Endometrium (tissue), 2 donors: ENCODE results near the gene TMED1.

Experiments
- FAIRE-seq: peaks from 2 replicates; lab custom pipeline; 2012; peaks lifted over from hg19 to GRCh38; lab: Jason Lieb, UNC
- donor health status: control.
- donor health status: control.

TMED1 gene

GRCh38 chr19:10831987-10832938 lies 3.7 kb downstream of the TMED1 start:
- no peak for FAIRE-seq

DNA sequence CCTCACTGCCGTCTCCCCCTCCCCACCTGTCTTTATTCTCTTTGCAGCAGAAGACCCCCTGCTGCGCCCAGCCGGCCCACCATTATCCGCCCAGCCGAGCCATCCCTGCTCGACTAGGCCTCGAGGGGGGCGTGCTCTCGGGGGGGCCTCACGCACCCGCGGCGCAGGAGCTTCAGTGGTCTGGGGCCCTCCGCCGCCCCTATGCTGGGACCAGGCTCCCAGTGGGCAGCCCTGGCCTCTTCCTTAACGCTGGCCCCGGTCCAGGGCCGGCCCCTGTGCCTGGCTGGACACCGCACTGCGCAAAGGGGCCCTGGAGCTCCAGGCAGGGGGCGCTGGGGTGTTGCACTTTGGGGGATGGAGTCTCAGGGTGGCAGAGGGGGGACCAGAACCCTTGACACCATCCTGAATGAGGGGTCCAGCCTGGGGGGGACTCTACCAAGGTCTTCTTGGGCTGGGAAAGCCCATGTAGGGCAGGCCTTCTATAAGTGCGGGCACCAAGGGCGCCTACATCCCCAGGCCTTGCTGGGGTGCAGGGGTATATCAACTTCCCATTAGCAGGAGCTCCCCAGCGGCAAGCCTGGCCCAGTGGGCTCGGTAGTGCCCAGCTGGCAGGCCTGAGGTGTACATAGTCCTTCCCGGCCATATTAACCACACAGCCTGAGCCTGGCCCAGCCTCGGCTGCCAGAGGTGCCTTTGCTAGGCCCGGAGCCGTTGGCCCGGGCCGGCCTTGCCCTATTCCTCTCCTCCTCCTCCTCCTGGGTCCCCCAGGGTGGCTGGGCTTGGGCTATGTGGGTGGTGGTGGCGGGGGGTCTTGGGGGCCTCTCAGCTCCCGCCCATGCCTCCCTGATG lies 4.9 kb downstream of the TMED1 start:
- no peak for FAIRE-seq

- FAIRE-seq, result no peak
Observed at GRCh38 chr19:10830370-10830769, 5.6 kb downstream of the TMED1 start.

- FAIRE-seq, result no peak
Observed at GRCh38 chr19:10829967-10830366, 6.0 kb downstream of the TMED1 start.

GRCh38 chr19:10828981-10829821 lies 6.8 kb downstream of the TMED1 start:
- no peak for FAIRE-seq

- no peak for FAIRE-seq
Observed at GRCh38 chr19:10826846-10827245, 9.2 kb downstream of the TMED1 start.

GRCh38 chr19:10826231-10826630 lies 9.8 kb downstream of the TMED1 start:
- FAIRE-seq, result no peak

- FAIRE-seq, result no peak
Observed at GRCh38 chr19:10823690-10824089, 12.3 kb downstream of the TMED1 start.

GRCh38 chr19:10820173-10820572 lies 15.8 kb downstream of the TMED1 start:
- no peak for FAIRE-seq

DNA sequence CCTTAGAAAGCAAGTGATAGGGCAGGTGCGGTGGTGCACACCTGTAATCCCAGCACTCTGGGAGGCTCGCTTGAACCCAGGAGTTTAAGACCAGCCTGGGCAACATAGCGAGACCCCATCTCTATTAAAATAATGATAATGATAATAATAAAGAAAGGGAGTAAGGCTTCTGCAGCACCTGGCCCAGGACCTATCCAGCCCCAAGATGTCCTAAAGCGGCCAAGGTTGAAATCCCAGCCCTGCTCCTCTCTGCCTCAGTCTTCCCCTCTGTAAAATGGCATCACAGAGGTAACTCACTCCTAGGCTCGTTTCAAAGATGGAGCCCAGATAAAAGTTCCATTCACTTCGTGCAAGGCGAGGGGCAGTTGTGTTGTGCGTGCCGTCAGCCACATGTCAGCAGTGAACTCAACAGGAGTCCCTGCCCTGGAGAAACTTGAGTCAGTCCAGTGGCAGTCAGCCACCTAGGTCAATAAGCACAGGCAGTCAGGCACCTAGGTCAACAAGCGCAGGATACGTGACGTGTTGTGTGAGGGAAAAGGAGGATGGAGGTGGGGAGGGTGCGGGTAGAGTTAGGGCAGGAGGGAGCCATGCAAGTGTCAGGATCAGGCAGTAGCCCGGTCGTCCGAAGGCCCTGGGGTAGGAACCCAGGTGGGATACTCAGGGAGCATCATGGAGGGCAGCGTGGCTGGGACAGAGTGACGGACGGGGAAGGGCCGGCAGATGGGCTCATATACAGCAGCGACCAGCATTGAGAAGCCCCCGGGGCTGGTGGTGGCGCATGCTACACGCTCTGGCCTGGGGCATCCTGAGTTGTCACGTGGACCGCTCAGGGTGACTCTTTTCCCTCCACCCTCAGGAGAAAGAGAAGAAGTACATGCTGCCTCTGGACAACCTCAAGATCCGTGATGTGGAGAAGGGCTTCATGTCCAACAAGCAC lies 16.6 kb downstream of the TMED1 start:
- FAIRE-seq, result no peak

GRCh38 chr19:10818301-10819123 lies 17.5 kb downstream of the TMED1 start:
- FAIRE-seq, result no peak

GRCh38 chr19:10817291-10818038 lies 18.5 kb downstream of the TMED1 start:
- FAIRE-seq, result peak; percentile 12

DNA sequence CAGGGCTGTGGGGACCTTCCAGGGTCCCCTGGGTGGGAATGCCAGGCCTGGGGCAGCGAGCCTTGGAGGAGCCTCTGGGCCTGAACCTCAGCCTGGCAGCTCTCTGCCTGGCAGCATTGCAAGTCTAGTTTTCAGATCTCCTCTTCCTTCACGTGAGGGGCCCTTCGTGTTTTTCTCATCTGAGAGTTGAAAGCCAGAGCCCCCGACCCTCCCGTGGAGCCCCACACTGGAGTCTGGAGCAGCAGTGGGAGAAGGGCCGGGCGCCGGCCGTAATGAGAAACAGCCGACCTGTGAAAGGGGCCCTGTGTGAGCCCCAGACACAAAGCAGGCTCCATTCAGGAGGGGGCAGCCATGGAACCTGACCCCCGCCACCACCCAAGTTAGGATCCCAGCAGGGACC lies 19.3 kb downstream of the TMED1 start:
- FAIRE-seq, result no peak

DNA sequence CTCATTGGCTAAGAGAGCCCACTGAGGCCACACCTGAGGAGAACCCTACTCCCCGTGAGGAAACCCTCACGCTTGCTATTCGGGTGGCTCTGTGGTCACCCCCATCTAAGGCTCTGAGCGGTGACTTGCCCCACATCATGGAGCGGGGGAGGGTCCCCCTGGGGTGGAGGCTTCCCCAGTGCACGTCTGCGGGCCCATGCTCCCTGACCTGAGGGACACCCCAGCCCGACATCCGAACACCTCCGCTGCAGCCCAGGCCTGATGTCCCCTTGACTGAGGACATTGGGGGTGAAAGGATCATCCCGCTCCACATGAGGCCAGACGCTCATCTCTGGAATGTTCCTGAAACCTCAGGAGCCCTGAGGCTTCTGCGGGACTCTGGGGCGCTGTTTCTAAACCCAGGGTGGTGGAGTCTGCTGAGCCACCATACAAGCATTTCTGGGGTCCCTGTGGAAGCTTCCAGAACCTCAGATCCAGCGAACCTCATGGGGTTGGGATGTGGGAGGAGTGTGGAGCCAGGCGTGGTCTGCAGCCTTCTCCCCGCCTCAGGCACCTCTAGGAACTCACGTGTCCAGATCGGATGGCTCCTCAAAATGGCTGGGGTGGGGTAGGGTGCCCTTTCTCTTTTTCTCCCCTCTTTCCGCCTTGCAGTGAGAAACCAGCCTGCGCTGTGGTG lies 19.9 kb downstream of the TMED1 start:
- FAIRE-seq, result no peak

GRCh38 chr19:10815007-10815536 lies 20.9 kb downstream of the TMED1 start:
- FAIRE-seq, result no peak

GRCh38 chr19:10812902-10813404 lies 23.1 kb downstream of the TMED1 start:
- FAIRE-seq, result no peak

DNA sequence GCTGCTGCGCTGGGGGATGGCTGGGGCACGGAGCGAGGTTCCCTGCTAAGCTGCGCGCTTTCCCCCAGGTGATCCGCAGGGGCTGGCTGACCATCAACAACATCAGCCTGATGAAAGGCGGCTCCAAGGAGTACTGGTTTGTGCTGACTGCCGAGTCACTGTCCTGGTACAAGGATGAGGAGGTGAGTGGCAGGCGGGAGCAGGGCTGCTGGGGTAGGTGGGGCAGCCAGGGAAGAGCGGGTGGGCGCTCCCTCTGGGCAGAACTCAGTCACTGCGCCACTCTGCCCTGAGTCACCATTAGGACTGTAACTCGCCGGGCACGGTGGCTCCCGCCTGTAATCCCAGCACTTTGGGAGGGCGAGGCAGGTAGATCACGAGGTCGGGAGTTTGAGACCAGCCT lies 23.8 kb downstream of the TMED1 start:
- no peak for FAIRE-seq

DNA sequence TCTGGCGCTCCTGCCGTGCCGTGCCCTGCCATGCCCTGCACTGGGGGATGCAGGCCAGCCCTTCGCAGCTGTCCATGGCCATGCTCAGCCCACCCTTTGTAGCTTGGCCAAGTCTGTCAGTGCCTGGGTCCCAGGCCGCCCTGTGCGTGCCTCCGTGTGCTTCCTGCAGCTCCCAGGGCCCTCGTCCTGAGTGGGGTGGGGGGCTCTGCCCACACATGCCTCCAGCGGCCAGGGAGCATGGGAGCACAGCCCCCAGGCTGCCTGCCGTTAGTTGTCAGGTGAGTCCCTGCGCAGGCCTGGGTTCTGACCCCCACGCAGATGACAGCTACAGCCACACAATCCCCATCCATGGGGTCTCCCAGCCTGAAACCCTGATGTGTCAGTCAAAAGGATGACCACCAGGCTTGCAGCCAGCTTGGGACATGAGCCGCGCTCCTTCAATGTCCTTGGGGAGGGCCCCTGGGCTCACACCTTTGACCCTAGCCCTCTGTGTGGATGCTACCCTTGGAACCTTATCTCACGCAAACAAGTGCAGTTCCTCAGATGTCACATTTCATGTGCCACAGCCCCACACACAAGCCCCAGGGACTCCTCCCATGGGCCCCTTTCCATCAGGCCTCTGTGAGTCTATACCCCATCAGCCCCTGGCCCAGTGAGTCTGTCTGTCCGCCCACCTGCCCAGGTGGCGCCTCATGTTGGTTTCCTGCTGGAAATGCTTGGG lies 24.5 kb downstream of the TMED1 start:
- FAIRE-seq, result no peak
